H7 (cell line): Measurements from ENCODE around the gene RCAN1. TPM values are rescaled to one million over a fixed set of nuclear protein-coding genes. Genes with fewer than 3 reads are reported as not detected.
"Not testable (repeated sequence)": the region's sequence is repeated elsewhere in the genome, so short reads cannot be mapped to it uniquely, and the experiment has no call there.

Experiments
- DNase-seq: peaks from one replicate; pipeline ENCODE4 v3.0.0; 2012
- H3K27me3 ChIP-seq: 2 replicates; pipeline ENCODE4 v1.6.0; 2011; ENCODE audit warnings: mild to moderate bottlenecking, low read length; ENCODE audit not compliant: control insufficient read depth, insufficient read depth
- H3K36me3 ChIP-seq: replicated peaks from 2 replicates; pipeline ENCODE4 v1.5.1; 2011; ENCODE audit warnings: low read length; ENCODE audit not compliant: control insufficient read depth, insufficient read depth
- H3K4me3 ChIP-seq: 2 replicates; pipeline ENCODE4 v1.5.1; 2011; ENCODE audit warnings: low read depth, mild to moderate bottlenecking, control low read depth, low read length, moderate library complexity; ENCODE audit not compliant: insufficient read depth
- total RNA-seq: library from RNA; depleted of rRNA; stranded (reverse); fragments of >200 nt; shearing (Covaris generic); gene quantifications from 2 replicates; pipeline ENCODE4 v1.2.3, GENCODE V29; 2014

Gene RCAN1
- total RNA-seq, 1 experiment from 2014 or later, result 4.0 TPM

GRCh38 chr21:34574601-34575529, 40.0 kb downstream of the RCAN1 start:
- H3K4me3 ChIP-seq, result no peak overlapping the region
- H3K36me3 ChIP-seq, result no peaks in the 10 kb centered on the region
- H3K27me3 ChIP-seq, result no peaks in the 10 kb centered on the region; the same call in 1 of the 2 replicates
- DNase-seq, result no peak

DNA sequence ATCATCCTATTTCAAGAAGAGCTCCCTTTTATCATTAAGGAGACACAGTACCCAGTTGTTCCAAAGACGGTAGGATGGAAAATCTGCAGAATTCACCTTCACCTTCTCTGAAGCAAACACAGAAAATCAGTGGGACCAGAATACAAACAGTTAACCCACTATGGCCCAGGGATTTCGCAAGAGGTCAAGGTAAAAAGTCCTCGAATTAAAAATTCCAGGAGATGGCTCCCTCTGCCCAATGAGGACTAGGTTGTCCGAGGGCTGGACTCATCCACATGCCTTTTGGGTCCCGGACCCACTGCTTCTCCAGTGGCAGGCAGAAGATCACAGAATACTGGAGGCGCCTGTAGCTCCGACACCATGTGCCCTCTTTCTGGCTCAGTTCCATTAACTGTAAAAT, 42.9 kb downstream of the RCAN1 start:
- no peak overlapping the region for H3K4me3 ChIP-seq
- H3K27me3 ChIP-seq, result no peaks in the 10 kb centered on the region; the same call in 1 of the 2 replicates
- no peak for DNase-seq
- H3K36me3 ChIP-seq, result no peaks in the 10 kb centered on the region

GRCh38 chr21:34570313-34570712, 44.6 kb downstream of the RCAN1 start:
- Histone ChIP-seq H3K27me3 (no peaks in the 10 kb centered on the region; the same call in 1 of the 2 replicates), H3K4me3 (no peak overlapping the region), H3K36me3 (no peaks in the 10 kb centered on the region)
- DNase-seq, result no peak

DNA sequence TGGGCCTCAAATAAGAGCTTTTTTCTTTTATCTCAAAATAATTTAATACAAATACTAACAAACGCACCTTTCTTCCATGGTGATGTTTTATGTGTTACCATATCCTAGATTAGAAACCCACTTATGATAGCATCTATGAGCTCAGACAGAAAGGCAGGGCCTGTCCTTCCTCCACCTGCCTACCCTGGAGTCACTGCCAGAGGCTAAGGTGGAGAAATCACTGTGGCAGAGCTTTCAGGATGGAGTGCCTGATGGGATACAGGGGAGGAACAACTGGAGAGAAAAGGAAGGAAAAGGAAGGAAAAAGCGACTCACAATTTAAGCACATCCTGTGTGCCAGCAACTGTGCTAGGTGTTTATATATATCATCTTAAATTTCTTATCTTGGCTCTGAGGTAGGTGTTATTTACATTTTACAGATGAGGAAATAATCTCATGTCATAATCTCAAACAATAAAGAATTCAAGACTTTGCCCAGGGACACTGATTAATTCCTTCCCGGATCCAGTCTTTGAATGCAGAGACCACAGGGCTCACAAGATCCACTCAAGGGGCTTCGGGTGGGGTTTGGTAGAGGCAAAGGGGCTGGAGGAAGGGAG, 45.4 kb downstream of the RCAN1 start:
- no peak overlapping the region for H3K4me3 ChIP-seq
- no peaks in the 10 kb centered on the region for H3K36me3 ChIP-seq
- DNase-seq, result no peak
- no peaks in the 10 kb centered on the region for H3K27me3 ChIP-seq

GRCh38 chr21:34568801-34569200, 46.1 kb downstream of the RCAN1 start:
- H3K4me3 ChIP-seq, H3K36me3 ChIP-seq, DNase-seq, H3K27me3 ChIP-seq: not testable (repeated sequence)

GRCh38 chr21:34567604-34568155, 47.2 kb downstream of the RCAN1 start:
- Histone ChIP-seq H3K4me3 (no peak overlapping the region), H3K36me3 (no peaks in the 10 kb centered on the region), H3K27me3 (no peaks in the 10 kb centered on the region)
- DNase-seq, result no peak

GRCh38 chr21:34565238-34565637, 49.7 kb downstream of the RCAN1 start:
- Histone ChIP-seq H3K36me3 (no peaks in the 10 kb centered on the region), H3K27me3 (no peaks in the 10 kb centered on the region), H3K4me3 (no peak overlapping the region)
- no peak for DNase-seq

GRCh38 chr21:34563370-34563769, 51.5 kb downstream of the RCAN1 start:
- H3K36me3 ChIP-seq, H3K4me3 ChIP-seq, H3K27me3 ChIP-seq, DNase-seq: not testable (repeated sequence)

- no peak for DNase-seq
- H3K27me3 ChIP-seq, result no peaks in the 10 kb centered on the region
- H3K4me3 ChIP-seq, result no peak overlapping the region
- H3K36me3 ChIP-seq, result no peaks in the 10 kb centered on the region
Observed at GRCh38 chr21:34561806-34562205, 53.1 kb downstream of the RCAN1 start.

GRCh38 chr21:34560609-34561008, 54.3 kb downstream of the RCAN1 start:
- no peaks in the 10 kb centered on the region for H3K36me3 ChIP-seq
- H3K27me3 ChIP-seq, result no peaks in the 10 kb centered on the region
- no peak overlapping the region for H3K4me3 ChIP-seq
- DNase-seq, result no peak

DNA sequence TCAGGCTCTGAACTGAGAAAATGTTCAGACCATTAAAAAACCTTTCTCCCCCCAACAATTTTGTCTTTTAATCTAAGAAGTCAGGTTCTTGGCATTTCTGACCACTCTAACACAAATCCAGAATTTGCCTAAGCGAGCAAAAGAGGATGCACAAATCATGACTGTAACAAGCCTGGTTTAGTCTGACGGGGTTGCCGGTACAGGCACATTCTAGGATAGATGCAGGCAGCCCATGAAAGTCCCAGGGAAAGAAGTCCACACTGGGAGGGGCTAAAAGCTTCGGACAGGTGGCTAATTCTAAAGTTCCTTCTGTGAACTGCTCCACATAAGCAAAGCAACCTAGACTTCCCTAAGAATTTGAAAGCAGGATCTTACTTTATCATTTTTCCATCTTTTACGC, 54.9 kb downstream of the RCAN1 start:
- DNase-seq, result no peak
- no peaks in the 10 kb centered on the region for H3K36me3 ChIP-seq

GRCh38 chr21:34559089-34559631, 55.8 kb downstream of the RCAN1 start:
- Histone ChIP-seq H3K27me3 (no peaks in the 10 kb centered on the region), H3K36me3 (no peaks in the 10 kb centered on the region), H3K4me3 (no peak overlapping the region)
- DNase-seq, result no peak

More for the DNA sequence above, 54.9 kb downstream of the RCAN1 start:
- Histone ChIP-seq H3K27me3 (no peaks in the 10 kb centered on the region), H3K4me3 (no peak overlapping the region)

DNA sequence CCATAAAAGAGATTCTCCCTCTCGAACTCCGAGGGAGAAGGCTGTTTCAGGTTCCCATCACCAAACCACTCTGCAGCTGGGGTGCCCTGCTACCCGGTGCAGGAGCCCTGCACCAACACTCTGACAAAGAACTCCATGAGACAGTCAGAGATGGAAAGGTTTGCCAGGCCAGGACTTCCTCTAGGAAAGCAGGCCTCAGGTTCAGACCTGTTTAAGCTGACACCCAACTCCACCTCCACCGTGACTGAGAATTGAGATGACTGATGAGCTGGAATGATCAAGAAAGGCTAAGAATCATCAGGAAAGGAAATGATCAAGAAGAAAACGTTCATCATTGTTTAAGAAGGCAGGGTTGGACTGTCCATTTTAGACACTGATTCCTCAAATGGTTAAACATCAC, 56.7 kb downstream of the RCAN1 start:
- Histone ChIP-seq H3K36me3 (no peaks in the 10 kb centered on the region), H3K27me3 (no peaks in the 10 kb centered on the region), H3K4me3 (no peak overlapping the region)
- no peak for DNase-seq

- no peaks in the 10 kb centered on the region for H3K36me3 ChIP-seq
- DNase-seq, result no peak
- H3K4me3 ChIP-seq, result no peak overlapping the region
- no peaks in the 10 kb centered on the region for H3K27me3 ChIP-seq
Observed at GRCh38 chr21:34557261-34557660, 57.7 kb downstream of the RCAN1 start.

- DNase-seq, H3K27me3 ChIP-seq, H3K4me3 ChIP-seq, H3K36me3 ChIP-seq: not testable (repeated sequence)
Observed at GRCh38 chr21:34554670-34555069, 60.2 kb downstream of the RCAN1 start.
